AG04450 (cell line): ENCODE measurements around the gene ABHD5. TPM values are rescaled to one million over a fixed set of nuclear protein-coding genes. Genes with fewer than 3 reads are reported as not detected.
"Not testable (repeated sequence)": the region's sequence is repeated elsewhere in the genome, so short reads cannot be mapped to it uniquely, and the experiment has no call there.

ENCODE experiments used
- CTCF ChIA-PET: fragments of 300-600, 350-600 bp; formaldehyde crosslinking; extraction: SDS; loops from one replicate; lab custom pipeline; 2022; ENCODE audit warnings: antibody characterized with exemption, inconsistent platforms; lab: Charles Lee
- POLR2A ChIA-PET: fragments of 350-600 bp; formaldehyde crosslinking; extraction: SDS; loops from one replicate; lab custom pipeline; 2021; ENCODE audit warnings: antibody characterized with exemption, inconsistent platforms; lab: Yijun Ruan, JAX
- DNase-seq: peaks from one replicate; pipeline ENCODE4 v3.0.0-alpha.2; 2011; ENCODE audit warnings: low read depth, low spot score
- H3K27ac ChIP-seq: one replicate; pipeline ENCODE4 v1.5.1; 2012; ENCODE audit warnings: low read depth, low read length, control low read depth
- H3K27me3 ChIP-seq: one replicate; pipeline ENCODE4 v1.6.0; 2012; ENCODE audit warnings: low read length; ENCODE audit not compliant: control insufficient read depth, insufficient read depth
- H3K4me3 ChIP-seq: 2 replicates; pipeline ENCODE4 v1.5.1; 2011; ENCODE audit warnings: mild to moderate bottlenecking, low read depth, low read length, control low read depth
- H3K9me3 ChIP-seq: 2 replicates; pipeline ENCODE4 v1.5.1; 2012; ENCODE audit warnings: low read length; ENCODE audit not compliant: control insufficient read depth, insufficient read depth
- polyA plus RNA-seq: library from polyadenylated mRNA; depleted of rRNA; stranded (reverse); fragments of >200 nt; gene quantifications from 2 replicates; pipeline ENCODE4 v1.2.3, GENCODE V29; 2011
- TF ChIP-seq, protein P1 (sequence below): IDR thresholded peaks from 2 replicates; pipeline ENCODE4 v1.5.1; 2011; ENCODE audit warnings: low read depth, low read length, control low read depth, inconsistent platforms

ABHD5 gene
- polyA plus RNA-seq, 1 experiment = 88.7 TPM

DNA sequence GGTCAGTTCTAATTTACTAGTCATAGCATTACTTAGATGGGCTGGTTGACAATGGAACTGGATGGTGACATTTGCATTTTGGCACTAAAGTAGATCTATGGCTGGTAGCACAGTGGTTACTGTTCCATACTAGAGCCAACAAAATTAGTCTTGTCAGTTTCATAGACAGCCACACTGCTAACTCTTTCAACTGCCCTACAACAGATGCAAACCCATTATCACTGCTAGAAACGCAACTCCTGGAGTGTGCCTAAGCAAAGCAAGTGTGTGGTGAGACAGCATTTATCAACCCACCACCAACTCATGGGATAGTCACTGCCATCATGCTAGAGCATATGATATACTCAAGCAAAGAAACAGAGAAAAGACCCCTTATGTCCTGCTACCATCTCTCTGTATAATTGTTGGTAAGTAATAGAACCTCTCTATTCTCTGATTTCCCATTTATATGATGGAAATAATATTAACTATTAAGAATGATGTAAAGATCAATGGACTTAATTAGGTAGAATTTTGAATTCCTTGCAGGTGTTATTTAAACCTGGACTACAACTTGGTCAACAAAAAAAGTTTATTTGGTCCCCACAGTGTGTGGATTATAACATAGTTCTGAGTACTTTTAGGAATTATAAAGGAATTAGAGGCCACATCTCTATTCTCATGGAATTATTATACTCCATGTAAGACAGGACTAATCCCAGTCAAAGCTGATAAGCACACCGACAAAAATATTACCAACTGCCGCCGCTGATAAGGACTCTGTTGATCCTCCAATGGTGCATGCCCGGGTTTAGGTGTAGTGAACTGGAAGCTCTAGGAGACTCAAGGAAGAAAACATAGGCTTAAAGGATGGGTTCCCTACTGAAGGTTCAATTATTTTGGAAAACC lies 19.9 kb upstream of the ABHD5 start:
- no peak for DNase-seq
- no peaks in the 10 kb centered on the region for H3K27me3 ChIP-seq
- CTCF ChIA-PET = no interaction called here
- POLR2A ChIA-PET = no interaction called here
- no peaks in the 10 kb centered on the region for H3K9me3 ChIP-seq
- no peak overlapping the region for H3K4me3 ChIP-seq
- H3K27ac ChIP-seq = no peak overlapping the region
- TF ChIP-seq, protein P1, sequence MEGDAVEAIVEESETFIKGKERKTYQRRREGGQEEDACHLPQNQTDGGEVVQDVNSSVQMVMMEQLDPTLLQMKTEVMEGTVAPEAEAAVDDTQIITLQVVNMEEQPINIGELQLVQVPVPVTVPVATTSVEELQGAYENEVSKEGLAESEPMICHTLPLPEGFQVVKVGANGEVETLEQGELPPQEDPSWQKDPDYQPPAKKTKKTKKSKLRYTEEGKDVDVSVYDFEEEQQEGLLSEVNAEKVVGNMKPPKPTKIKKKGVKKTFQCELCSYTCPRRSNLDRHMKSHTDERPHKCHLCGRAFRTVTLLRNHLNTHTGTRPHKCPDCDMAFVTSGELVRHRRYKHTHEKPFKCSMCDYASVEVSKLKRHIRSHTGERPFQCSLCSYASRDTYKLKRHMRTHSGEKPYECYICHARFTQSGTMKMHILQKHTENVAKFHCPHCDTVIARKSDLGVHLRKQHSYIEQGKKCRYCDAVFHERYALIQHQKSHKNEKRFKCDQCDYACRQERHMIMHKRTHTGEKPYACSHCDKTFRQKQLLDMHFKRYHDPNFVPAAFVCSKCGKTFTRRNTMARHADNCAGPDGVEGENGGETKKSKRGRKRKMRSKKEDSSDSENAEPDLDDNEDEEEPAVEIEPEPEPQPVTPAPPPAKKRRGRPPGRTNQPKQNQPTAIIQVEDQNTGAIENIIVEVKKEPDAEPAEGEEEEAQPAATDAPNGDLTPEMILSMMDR = no peak

DNA sequence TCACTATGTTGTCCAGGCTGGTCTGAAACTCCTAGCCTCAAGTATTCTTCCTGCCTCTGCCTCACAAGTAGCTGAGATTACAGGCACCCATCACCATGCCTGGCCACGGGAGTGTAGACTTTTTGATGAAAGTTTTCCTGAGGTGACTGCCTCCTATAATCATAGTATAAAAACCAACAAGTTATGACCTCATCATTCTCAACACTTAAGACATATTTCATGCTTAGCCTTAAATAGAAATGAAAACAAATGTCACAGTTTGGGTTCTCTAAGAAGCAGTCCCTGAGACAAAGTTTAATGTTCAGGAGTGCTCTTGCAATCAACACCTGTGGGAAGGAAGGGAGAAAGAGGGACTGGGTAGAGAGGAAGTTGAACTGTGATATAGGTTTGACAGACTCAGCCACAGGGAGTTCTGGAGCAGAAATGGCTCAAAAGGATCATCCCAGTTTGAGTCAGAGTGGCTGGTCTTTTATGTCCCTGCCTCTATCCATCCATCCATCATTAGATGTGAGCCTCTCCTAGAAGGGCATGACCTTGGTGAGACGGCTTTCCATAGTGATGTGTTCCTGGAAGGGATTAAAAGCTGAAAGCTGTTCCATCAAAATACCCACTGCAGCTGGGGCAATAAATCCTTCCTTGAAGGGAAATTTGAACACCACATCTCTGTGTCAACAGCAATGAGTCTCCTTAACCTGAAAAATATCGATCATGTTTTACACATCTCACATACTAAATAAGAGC lies 16.2 kb upstream of the ABHD5 start:
- no peak overlapping the region for H3K27ac ChIP-seq
- DNase-seq = no peak
- H3K27me3 ChIP-seq = no peaks in the 10 kb centered on the region
- TF ChIP-seq, protein P1 = no peak
- H3K9me3 ChIP-seq = no peaks in the 10 kb centered on the region
- ChIA-PET POLR2A (no interaction called here), CTCF (no interaction called here)
- H3K4me3 ChIP-seq = no peak overlapping the region

DNA sequence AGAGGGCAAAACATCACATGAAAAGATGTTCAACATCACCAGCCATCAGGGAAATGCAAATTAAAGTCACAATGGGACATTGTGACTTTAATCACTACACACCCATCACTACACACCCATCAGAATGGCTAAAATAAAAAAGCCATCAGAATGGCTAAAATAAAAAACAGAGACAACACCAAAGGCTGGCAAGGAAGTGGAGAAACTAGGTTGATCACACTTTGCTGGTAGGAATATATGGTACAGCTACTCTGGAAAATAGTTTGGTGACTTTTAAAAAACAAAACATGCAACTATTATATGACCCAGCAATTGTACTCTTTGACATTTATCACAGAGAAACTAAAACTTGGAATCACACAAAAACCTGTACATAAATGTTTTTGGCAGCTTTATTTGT lies 15.1 kb upstream of the ABHD5 start:
- no peaks in the 10 kb centered on the region for H3K27me3 ChIP-seq
- ChIA-PET CTCF (no interaction called here), POLR2A (no interaction called here)
- no peak for DNase-seq
- TF ChIP-seq, protein P1 = no peak
- no peak overlapping the region for H3K4me3 ChIP-seq
- no peaks in the 10 kb centered on the region for H3K9me3 ChIP-seq
- no peak overlapping the region for H3K27ac ChIP-seq

DNA sequence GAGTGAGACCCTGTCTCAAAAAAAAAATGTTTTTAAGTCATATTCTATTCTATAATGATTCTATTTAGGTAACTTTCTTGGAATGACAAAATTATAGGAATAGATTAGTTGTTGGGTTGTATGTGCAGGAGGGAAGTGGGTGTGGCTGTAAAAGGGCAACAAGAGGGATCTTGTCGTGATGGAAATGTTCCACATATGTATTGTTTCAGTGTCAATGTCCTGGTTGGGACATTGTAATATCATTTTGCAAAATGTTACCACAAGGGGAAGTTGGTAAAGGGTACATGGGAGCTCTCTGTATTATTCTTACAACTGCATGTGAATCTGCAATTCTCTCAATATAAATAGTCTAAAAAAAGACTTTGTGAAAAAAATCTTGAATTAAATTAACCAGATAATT lies 14.3 kb upstream of the ABHD5 start:
- no peaks in the 10 kb centered on the region for H3K27me3 ChIP-seq
- H3K27ac ChIP-seq = no peak overlapping the region
- POLR2A ChIA-PET = interaction anchor here (0.7 kb wide), 1 partner anchor 15 kb away, joined by 3 read pairs; no protein-coding TSS in a partner anchor
- CTCF ChIA-PET = interaction anchor here (0.6 to 0.7 kb wide), 2 partner anchors 57 to 714 kb away, joined by 3 to 4 read pairs; no protein-coding TSS in a partner anchor
- TF ChIP-seq, protein P1 = no peak
- H3K9me3 ChIP-seq = no peaks in the 10 kb centered on the region
- DNase-seq = no peak
- H3K4me3 ChIP-seq = no peak overlapping the region

DNA sequence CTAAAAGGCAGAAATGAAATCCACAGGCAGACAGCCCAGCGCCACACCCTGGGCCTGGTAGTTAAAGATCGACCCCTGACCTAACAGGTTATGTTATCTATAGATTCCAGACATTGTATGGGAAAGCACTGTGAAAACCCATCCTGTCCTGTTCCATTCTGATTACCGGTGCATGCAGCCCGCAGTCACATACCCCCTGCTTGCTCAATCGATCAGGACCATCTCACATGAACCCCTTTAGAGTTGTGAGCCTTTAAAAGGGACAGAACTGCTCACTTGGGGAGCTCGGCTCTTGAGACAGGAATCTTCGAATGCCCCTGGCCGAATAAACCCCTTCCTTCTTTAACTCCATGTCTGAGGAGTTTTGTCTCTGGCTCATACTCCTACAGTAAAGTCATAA lies 12.4 kb upstream of the ABHD5 start:
- DNase-seq, H3K9me3 ChIP-seq, H3K4me3 ChIP-seq, H3K27ac ChIP-seq, CTCF ChIA-PET, POLR2A ChIA-PET, H3K27me3 ChIP-seq: not testable (repeated sequence)

DNA sequence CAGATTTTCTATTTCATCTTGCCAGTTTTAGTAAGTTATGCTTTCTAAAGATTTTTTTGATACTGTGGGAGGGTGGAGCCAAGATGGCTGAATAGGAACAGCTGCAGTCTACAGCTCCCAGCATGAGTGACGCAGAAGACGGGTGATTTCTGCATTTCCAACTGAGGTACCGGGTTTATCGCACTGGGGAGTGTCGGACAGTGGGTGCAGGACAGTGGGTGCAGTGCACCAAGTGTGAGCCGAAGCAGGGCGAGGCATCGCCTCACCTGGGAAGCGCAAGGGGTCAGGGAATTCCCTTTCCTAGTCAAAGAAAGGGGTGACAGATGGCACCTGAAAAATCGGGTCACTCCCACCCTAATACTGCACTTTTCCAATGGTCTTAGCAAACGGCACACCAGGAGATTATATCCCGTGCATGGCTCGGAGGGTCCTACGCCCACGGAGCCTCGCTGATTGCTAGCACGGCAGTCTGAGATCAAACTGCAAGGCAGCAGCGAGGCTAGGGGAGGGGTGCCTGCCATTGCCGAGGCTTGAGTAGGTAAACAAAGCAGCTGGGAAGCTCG lies 11.8 kb upstream of the ABHD5 start:
- H3K4me3 ChIP-seq, CTCF ChIA-PET, H3K27me3 ChIP-seq, DNase-seq, POLR2A ChIA-PET, H3K9me3 ChIP-seq, H3K27ac ChIP-seq: not testable (repeated sequence)

DNA sequence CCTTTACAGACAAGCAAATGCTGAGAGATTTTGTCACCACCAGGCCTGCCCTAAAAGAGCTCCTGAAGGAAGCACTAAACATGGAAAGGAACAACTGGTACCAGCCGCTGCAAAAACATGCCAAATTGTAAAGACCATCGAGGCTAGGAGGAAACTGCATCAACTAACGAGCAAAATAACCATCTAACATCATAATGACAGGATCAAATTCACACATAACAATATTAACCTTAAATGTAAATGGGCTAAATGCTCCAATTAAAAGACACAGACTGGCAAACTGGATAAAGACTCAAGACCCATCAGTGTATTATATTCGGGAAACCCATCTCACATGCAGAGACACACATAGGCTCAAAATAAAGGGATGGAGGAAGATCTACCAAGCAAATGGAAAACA lies 9.9 kb upstream of the ABHD5 start:
- H3K27ac ChIP-seq, POLR2A ChIA-PET, H3K4me3 ChIP-seq, H3K9me3 ChIP-seq, H3K27me3 ChIP-seq, CTCF ChIA-PET, DNase-seq: not testable (repeated sequence)
